Measurements from ENCODE around the gene NCKAP5.

The NCKAP5 gene

GRCh38 chr2:133568172-133568571, at the start of gene NCKAP5:
Gene NCKAP5, minus strand, starts transcription at chr2:133568463. Its CDS starts 50,937 bp downstream, at chr2:133517526.
- DNase-seq (ENCODE audit: low read depth), result no peak

- no peak for DNase-seq (ENCODE audit: low read depth)
These were observed 41.4 kb upstream of the NCKAP5 start for GRCh38 chr2:133609664-133610063.

DNA sequence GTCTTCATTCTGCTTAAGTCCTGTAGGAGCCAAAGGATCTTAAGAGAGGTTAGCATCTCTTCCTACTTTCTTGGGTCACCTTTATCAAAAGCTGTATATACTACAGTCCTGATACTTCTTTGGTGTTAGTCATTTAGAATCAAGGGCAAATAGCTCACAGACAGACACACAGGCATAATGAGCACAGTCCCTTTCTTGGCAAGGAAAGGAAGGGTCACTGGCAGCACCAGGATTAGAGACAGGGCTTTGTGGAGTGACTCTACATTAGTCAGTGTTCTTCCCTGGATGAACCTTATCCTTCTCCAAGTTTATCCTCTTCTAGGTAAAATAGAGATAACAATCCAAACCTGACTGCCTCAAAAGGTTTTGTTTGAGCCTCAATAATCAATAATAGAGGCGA, 40.0 kb upstream of the NCKAP5 start:
- no peak for DNase-seq (ENCODE audit: low read depth)

DNA sequence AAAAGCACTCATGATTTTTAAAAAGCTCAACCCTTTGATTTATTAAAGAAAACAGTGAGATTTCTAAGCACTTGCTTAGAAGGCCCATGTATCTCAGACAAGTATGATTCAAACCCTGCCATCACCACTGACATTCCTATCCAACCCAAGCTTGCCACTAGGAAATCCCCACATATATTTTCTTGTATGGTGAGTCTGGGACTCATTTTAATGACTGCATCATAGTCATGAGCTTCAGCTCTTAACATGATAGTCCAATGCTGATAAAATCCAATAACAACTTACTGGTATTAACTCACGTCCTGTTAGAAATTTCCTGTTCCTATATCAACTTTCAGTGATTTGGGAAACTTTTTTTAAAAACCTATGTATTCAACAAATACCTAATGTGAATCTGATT, 39.4 kb upstream of the NCKAP5 start:
- DNase-seq (ENCODE audit: low read depth), result no peak

DNA sequence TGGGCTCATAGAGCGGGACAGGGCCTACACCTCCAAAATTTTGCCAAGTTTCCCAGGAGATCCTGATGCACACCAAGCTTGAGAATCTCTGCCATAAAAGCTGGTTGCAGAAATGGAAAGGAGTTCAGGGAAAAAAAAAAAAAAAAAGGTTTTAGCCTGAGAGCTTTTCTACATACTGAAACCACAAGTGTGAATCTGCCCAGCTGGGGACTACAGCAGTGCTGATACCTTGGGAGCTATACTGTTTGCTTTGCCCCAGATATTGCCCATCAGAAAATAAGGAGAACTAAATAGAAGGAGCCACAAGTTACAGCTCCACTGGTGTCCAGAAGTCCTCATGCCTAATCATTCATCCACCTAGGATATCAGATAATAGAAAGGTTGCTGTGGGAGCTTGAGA, 38.4 kb upstream of the NCKAP5 start:
- no peak for DNase-seq (ENCODE audit: low read depth)

GRCh38 chr2:133605766-133606137, 37.5 kb upstream of the NCKAP5 start:
- DNase-seq (ENCODE audit: low read depth), result no peak

GRCh38 chr2:133605011-133605765, 36.9 kb upstream of the NCKAP5 start:
- no peak for DNase-seq (ENCODE audit: low read depth)

- no peak for DNase-seq (ENCODE audit: low read depth)
These were observed 34.8 kb upstream of the NCKAP5 start for GRCh38 chr2:133603109-133603508.

DNA sequence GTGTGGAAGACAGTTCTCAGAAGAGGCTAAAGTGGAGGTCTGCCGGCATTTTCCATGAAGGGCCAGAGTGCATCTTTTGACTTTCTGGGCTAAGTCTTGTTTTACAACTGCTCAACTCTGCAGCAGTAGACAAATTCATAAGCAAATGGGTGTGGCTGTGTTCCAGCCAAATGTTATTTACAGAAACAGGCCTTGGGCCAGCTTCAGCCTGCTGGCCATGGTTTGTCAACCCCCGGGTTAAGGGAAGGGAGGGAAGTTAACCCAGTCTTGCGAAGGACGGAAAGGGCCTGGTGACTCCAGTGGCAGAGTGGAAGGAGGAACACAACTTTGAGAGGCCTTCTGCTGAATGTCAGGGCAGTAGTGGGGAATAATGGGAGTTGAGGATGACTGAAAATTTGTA, 34.3 kb upstream of the NCKAP5 start:
- no peak for DNase-seq (ENCODE audit: low read depth)

GRCh38 chr2:133600266-133600928, 32.1 kb upstream of the NCKAP5 start:
- no peak for DNase-seq (ENCODE audit: low read depth)

DNA sequence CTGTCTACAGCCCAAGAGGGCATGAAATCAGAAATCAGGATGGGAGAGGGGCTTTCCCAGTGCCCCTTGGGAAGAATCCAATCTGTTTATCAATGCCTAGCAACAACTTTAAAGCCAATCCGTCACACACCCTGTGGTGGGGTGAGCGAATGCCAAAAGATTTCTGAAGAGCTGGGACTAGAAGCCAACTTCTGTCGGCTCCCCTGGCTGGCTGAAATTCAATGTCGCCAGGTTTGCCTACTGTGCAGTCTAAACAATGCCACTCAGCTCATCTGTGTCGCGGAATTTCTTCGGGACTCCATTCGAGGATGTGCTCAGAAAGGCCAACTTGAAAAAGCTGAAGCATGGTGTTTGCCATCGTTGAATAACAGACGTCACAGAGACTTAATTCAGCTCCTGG, 31.5 kb upstream of the NCKAP5 start:
- DNase-seq (ENCODE audit: low read depth), result no peak

DNA sequence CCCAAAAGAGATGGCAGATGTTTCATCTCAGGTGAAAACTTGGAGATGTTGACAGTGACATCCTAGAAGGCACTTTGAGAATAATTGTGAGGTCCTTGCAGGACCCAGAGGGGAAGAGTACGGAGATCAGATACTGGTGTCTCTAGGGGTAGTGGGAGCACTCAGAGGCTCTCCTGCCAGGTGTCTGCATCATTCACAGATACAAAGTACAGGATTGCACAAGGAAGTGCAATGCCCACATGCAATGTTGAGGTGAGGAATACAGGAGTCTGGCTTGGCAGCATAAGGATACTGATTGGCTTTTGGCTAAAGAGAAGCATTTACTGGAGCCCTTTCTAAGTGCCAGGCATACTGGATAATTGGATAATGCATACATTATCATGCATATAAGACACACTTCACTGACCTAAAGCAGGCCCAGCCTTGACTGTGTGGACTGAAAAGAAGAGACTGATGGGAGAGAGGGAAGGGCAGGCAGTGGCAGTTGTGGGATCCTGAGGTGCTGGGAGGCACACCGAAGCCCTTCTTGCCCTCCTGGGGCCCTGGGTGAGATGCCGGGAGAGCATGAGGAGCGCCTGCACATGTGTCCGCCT, 31.0 kb upstream of the NCKAP5 start:
- DNase-seq (ENCODE audit: low read depth), result no peak

GRCh38 chr2:133598769-133599168, 30.5 kb upstream of the NCKAP5 start:
- DNase-seq (ENCODE audit: low read depth), result no peak

GRCh38 chr2:133596701-133597393, 28.6 kb upstream of the NCKAP5 start:
- DNase-seq (ENCODE audit: low read depth), result no peak

GRCh38 chr2:133591164-133591563, 22.9 kb upstream of the NCKAP5 start:
- DNase-seq (ENCODE audit: low read depth), result no peak

DNA sequence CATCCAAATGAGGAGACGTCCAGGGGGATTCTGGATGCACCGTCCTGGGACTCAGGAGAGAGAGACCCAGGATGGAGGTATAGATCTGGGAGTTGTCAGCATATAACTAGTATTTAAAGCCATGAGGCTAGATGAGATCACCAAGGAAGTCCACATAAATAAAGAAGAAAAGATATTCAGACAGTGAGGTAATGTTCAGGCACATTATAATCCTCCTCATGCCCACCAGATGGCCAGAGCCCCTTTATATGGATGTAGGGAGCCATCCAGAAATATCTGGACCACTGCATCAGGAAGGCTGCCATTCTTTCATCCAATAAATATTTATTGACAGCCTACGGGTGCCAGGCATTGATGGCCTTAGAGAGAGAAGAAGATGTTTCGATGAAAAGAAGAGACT, 21.2 kb upstream of the NCKAP5 start:
- no peak for DNase-seq (ENCODE audit: low read depth)

GRCh38 chr2:133588144-133588543, 19.9 kb upstream of the NCKAP5 start:
- DNase-seq (ENCODE audit: low read depth), result no peak

DNA sequence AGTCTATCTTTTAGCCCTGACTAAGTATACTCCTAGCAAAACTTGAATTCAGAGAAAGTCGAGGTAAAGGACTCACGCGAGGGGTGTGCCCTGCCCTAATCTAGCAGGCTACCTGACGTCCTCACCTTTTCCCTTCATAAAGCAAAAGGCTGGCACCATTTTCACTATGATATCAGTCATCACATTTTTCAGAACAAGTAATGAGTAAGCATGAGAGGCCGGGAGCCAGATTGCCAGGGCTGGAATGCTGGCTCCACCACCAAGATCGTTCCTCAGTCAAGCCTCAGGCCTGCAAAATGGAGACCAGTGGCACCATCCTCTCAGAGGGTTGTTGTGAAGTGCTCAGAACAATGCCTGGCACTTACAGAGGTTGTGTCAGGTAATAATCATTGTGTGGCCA, 18.7 kb upstream of the NCKAP5 start:
- DNase-seq (ENCODE audit: low read depth), result no peak

GRCh38 chr2:133581010-133581760, 12.9 kb upstream of the NCKAP5 start:
- no peak for DNase-seq (ENCODE audit: low read depth)

- no peak for DNase-seq (ENCODE audit: low read depth)
These were observed 11.0 kb upstream of the NCKAP5 start for GRCh38 chr2:133579274-133579673.

DNA sequence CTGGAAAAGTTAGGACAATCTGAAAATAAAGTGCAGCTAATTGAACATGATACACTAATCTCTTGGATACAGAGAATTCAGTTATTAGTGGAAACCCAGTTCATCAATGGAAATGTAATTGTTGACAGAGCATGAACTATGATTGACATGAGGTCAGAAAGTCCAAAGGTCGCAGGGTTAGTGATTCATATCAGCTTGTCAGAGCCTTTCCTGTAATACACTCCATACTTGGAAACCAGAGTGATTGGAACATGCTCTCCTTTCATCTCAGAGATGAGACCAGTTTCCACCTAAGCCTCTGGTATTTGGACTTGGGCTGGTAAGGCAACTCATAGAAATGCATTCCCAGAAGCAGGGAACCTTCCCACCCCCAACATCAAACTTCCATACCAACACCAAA, 8.5 kb upstream of the NCKAP5 start:
- DNase-seq (ENCODE audit: low read depth), result no peak

DNA sequence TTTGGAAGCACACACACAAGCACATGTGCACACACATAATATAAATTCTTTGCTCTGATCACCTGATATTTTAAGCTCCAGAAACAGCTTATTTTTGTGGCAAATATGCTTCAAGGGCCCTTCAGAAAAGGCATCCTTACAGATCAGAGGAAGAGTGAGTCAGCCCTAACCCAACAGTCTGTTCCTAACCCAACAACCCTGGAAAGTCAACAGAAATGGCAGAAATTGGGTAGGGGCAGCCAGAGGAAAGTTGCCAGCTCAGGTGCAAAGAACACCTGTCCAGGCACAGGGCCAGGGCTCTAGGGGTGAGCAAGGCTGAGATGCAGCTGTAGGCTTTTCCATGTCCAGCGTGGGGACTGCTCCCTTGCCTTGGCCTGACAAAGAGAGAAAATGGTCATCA, 6.4 kb upstream of the NCKAP5 start:
- DNase-seq (ENCODE audit: low read depth), result no peak
